ENCODE data around the gene CCDC142. TPM values are rescaled to one million over a fixed set of nuclear protein-coding genes. Genes with fewer than 3 reads are reported as not detected.

Gene CCDC142
- total RNA-seq, 3 donors from 2014 or later: 10.6 to 38.0 (median 27.1) TPM

DNA sequence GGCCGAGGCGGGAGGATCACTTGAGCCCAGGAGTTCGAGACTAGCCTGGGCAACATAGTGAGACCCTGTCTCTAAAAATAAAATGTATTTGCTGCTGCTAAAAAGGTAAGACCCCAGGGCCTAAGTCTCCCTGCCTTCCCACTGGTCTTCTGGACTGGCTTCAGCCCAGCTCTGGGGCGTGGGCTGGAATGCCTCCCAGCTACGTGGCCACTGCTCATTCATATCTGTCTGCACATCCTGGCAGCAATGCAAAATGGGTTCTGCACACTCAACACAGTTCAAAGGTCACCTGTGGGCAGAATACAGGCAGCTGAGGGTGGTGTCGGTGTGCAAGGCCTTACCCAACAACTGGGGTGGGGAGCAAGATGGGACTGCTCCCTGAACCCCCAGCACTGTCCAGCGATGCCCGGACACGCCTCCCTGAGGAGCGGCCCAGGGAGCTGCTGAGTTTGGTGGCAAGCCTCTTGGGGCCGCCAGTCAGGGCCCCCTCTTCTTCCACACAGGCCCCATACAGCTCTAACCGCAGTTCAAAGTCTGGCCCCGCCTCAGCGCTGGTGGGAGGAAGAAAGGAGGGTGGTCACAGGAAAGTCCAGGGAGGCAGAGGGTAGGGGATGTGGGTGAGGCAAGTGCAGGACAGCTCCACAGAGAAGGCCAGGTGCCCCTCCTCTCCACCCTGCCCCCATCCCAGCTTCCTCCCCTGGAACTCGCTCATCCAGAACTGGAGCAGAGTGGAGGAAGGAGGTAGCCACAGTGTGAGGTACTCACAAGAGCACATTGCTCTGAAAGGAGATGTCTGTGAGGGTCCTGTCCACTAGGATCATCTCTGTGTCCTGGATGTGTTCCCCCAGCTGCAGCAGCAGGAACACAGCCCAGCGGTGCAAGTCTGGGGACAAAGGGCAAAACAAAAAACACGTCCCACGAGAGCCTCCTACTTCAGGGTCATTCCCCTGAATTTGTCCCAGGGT is 53.0 kb downstream of the CCDC142 start:
- TF ChIP-seq CTCF (IDR thresholded peaks at IDR 0.05) (no peak), POLR2A (IDR thresholded peaks at IDR 0.05) (no peak), POLR2AphosphoS5 (IDR thresholded peaks at IDR 0.05) (no peak)
- H3K4me1 ChIP-seq: no peaks in the 10 kb centered on the region
- DNase-seq (ENCODE audit: low spot score in 2 of 2): no peak
- H3K9me3 ChIP-seq: no peaks in the 10 kb centered on the region
- no peaks in the 10 kb centered on the region for H3K36me3 ChIP-seq
- no peaks in the 10 kb centered on the region for H3K27me3 ChIP-seq
- no peak overlapping the region for H3K4me3 ChIP-seq
- intact Hi-C loops (cut with DNase I; ENCODE audit: low total_unique reads): no loop called here
- no peak overlapping the region for H3K27ac ChIP-seq

DNA sequence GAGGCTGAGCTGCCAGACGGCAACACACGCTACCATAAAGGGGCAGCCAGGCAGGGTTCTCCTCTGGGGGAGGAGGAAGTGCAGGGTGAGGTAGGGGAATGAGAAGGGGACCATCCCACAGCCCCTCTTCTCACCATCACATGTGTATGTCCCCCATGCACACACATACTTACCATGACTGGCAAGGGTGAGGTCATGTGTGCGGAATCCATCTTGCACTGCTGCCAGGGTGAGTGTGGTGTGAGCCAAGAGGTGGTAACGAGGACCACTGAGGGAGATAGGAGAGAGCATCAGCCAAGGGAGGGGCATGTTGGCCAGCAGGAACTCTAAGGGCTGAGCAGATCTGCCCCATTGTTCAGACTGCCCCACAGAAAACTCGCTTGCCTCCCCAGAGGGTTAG is 54.1 kb downstream of the CCDC142 start:
- Histone ChIP-seq H3K27ac (no peak overlapping the region), H3K36me3 (no peaks in the 10 kb centered on the region), H3K4me1 (no peaks in the 10 kb centered on the region), H3K9me3 (no peaks in the 10 kb centered on the region), H3K27me3 (no peaks in the 10 kb centered on the region), H3K4me3 (no peak overlapping the region)
- TF ChIP-seq POLR2A (IDR thresholded peaks at IDR 0.05) (no peak), CTCF (IDR thresholded peaks at IDR 0.05) (no peak), POLR2AphosphoS5 (IDR thresholded peaks at IDR 0.05) (no peak)
- intact Hi-C loops (cut with DNase I; ENCODE audit: low total_unique reads): no loop called here
- no peak for DNase-seq (ENCODE audit: low spot score in 2 of 2)

DNA sequence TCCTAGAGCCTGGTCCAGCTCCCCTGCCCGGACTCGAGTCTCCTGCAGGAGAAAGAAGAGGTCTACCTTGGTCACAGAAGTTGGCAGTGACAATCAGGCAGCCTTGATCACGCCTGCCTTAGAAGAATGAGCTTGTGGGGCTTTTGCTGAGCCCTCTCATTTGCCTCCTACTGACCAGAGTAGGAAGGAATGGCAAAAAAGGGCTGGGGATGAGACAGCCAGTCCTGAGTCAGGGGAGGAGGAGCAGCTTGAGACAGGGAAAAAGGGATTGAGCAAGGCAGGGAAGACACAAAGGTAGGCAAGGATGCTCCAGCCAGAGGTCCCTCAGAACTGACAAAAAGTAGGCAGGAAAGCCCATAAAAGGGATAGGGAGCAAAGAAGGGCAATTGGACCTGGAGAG is 55.2 kb downstream of the CCDC142 start:
- Histone ChIP-seq H3K4me3 (no peak overlapping the region), H3K27ac (no peak overlapping the region), H3K36me3 (no peaks in the 10 kb centered on the region), H3K4me1 (no peaks in the 10 kb centered on the region), H3K9me3 (no peaks in the 10 kb centered on the region), H3K27me3 (no peaks in the 10 kb centered on the region)
- TF ChIP-seq CTCF (IDR thresholded peaks at IDR 0.05) (no peak), POLR2A (IDR thresholded peaks at IDR 0.05) (no peak), POLR2AphosphoS5 (IDR thresholded peaks at IDR 0.05) (no peak)
- intact Hi-C loops (cut with DNase I; ENCODE audit: low total_unique reads): no loop called here
- DNase-seq (ENCODE audit: low spot score in 2 of 2): no peak

DNA sequence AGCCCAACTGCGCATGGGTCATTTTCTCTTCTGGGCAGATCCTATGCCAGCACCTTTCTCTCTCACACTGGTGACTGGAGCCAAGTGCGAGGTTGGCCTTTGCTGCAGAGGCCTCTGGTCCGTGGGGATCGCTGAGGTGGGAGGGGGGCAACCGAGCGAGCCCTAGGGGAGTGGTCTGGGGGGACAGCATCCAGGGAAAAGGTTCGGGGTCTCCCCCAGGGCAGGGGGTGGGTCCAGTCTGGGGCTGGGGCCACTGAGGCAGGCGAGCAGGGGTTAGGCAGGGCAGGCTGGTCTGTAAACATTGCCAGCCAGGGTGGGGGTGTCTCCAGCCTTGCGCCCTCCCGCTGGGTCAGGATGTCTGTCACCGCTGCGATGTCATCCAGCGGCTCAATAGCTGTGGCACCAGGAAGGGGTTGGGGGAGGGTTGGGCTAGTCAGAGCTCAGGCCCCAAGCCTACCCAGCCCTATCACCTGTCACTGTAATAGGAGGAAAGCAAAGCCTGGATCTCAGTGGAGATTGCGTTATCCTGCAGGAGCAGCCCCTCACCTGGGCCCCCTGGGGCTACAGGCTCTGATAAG is 56.5 kb downstream of the CCDC142 start:
- H3K4me3 ChIP-seq: no peak overlapping the region
- no peaks in the 10 kb centered on the region for H3K27me3 ChIP-seq
- H3K27ac ChIP-seq: no peak overlapping the region
- intact Hi-C loops (cut with DNase I; ENCODE audit: low total_unique reads): no loop called here
- no peaks in the 10 kb centered on the region for H3K4me1 ChIP-seq
- no peaks in the 10 kb centered on the region for H3K9me3 ChIP-seq
- no peak for TF ChIP-seq POLR2AphosphoS5 (IDR thresholded peaks at IDR 0.05)
- TF ChIP-seq POLR2A (IDR thresholded peaks at IDR 0.05): no peak
- no peak for TF ChIP-seq CTCF (IDR thresholded peaks at IDR 0.05)
- no peaks in the 10 kb centered on the region for H3K36me3 ChIP-seq
- no peak for DNase-seq (ENCODE audit: low spot score in 2 of 2)

DNA sequence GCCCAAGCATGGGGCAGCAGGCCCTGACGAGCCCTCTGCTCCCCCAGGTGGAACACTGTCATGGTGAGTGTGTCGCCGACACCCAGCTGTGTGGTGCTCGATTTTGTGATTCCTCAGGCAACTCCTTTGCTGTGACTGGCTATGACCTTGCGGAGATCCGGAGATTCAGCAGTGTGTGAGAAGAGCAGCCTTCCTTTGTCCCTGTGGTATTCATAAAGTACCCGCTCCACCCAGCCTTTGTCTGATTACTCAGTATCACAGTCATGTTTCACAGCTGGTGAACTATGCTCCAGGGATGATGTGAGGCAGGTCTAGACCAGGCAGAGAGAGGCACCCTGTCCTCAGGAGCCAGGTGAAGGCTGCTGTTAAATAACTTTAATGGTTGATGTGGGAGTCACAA is 57.3 kb downstream of the CCDC142 start:
- H3K27me3 ChIP-seq: no peaks in the 10 kb centered on the region

More for the DNA sequence above, 57.3 kb downstream of the CCDC142 start:
- no peaks in the 10 kb centered on the region for H3K36me3 ChIP-seq
- TF ChIP-seq POLR2AphosphoS5 (IDR thresholded peaks at IDR 0.05): no peak
- TF ChIP-seq CTCF (IDR thresholded peaks at IDR 0.05): no peak
- TF ChIP-seq POLR2A (IDR thresholded peaks at IDR 0.05): no peak
- H3K27ac ChIP-seq: no peak overlapping the region
- H3K4me3 ChIP-seq: no peak overlapping the region
- intact Hi-C loops (cut with DNase I; ENCODE audit: low total_unique reads): no loop called here
- DNase-seq (ENCODE audit: low spot score in 2 of 2): no peak
- no peaks in the 10 kb centered on the region for H3K9me3 ChIP-seq
- H3K4me1 ChIP-seq: no peaks in the 10 kb centered on the region
